SH-SY5Y (cell line): Measurements from ENCODE around the gene GLTPD2.

Experiments
- GATA2 ChIP-seq: IDR thresholded peaks from 2 replicates; pipeline ENCODE4 v1.6.1; 2011; ENCODE audit warnings: mild to moderate bottlenecking, low read depth, low read length
- GATA3 ChIP-seq: IDR thresholded peaks from 2 replicates; pipeline ENCODE4 v1.6.1; 2011; ENCODE audit warnings: low read depth, mild to moderate bottlenecking, low read length, moderate library complexity

DNA sequence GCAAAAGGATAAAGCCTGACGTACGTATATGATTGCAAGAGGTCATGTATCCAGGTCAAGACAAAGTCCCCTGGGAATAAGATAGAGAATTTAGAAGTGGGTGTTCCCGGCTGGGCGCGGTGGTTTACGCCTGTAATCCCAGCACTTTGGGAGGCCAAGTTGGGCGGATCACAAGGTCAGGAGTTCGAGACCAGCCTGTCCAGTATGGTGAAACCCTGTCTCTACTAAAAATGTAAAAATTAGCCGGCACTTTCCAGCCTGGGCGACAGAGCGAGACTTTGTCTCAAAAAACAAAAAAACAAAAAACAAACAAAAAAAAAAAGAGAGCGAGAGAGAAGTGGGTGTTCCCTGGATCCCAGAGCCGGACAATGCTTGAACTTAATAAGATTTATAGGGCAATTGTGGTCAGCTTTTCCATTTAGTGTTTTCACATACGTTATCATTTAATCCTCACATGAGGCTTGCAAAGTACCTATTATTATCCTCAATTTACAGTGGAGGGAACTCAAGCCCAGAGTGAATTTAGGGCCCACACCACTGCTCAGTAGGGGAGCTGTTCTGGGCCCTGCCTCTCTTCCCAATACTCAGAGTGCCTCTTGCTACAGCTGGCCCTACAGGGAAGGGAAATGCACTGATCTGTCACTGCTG is 481 bp upstream of the GLTPD2 start:
- TF ChIP-seq GATA2 (no peak), GATA3 (no peak)
